HG02571 (cell line): ENCODE results near the gene CIT.

ENCODE experiments used
- ATAC-seq: cut with Tn5 transposase; IDR thresholded peaks from one replicate; pipeline ENCODE4 v1.9.1; 2021; ENCODE audit warnings: mild to moderate bottlenecking, moderate library complexity; ENCODE audit not compliant: unreplicated experiment

CIT gene

DNA sequence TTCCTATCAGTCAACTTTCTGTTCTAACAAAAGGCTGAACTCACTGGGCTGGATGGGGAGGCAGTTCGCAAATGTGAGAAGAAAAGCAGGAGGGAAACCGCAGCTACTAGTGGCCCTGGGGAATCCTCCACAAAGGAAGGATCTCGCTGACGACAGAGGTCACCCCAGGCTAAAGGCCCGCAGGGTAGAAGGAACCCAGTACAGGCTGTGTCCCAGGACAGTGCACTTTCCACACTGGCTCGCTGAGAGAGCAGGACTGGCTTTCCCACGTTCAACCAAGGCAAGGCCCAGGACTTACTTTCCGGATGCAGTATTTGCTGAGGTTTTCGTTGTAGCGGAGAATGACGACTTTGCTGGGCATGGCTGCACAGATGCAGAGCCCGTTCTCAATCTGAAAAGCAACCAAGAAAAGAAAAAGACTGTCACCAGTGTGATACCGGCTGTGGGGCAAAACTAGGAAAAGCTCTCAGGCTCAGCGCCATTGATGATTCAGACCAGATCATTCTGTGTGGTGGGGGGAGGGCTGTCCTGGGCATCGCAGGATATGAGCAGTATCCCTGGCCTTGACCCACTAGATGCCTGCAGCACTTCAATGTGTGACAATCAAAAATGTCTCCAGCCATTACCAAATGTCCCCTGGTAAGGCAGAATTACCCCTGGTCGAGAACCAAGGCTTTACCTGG lies 172.9 kb downstream of the CIT start:
- ATAC-seq = no peak

DNA sequence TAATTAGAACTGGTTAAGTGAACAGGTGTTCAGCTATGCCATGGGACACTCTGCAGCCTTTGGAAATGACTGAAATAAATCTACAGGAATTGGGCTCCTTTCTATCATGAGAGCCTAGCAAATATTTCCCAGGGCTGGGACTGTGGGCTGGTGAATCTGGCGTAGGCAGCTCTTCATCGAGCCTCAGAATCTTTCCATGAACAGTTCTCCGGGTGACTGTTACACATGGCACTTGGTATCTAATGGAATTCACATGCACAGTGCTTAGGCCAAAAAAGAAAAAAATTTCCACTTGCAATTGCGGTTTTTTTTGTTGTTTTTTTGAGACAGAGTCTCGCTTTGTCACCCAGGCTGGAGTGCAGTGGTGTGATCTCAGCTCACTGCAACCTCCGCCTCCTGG lies 177.0 kb downstream of the CIT start:
- no peak for ATAC-seq

DNA sequence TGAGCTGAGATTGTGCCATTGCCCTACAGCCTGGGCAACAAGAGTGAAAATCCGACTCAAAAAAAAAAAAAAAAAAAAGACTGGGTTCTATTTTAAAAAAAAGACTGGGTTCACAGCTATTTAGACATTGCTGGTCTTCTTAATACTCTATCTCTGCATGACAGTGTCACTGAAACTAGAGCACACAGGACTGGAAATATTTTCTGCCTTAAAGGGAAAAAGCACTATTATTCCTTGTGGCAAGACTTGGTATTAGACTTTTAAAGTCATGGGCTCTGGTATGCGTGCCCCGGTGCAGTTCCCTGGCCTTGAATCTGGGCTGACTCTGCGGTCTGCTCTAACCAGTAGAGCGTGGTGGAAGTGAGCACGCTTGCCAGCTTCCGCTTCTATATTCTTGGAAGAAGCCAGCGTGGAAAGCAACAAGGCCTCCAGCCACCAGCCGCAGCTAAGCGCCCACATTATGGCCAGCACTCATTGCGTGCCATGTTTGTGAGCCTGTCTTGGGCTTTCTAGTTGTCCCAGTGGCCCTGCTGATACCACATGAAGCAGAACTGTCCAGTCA lies 177.8 kb downstream of the CIT start:
- ATAC-seq = no peak

DNA sequence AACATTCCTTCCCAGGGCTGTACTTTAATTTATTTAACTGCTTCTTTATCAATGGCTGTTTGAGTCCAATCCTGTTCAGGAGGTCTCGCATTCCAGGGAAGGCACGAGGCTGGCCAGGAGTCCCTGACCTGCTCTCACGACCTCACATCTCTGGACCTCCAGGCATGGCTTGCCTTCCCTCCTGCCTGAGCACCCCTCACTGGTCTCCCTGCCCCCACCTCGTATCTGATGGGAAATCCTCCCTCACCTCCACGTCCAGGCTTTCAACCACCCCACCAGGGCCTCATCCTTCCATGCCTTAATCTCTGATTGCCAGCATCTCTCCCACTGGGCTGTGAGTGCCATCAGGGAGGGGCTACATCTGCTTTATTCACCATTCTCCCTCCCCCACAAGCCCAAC lies 180.2 kb downstream of the CIT start:
- no peak for ATAC-seq

DNA sequence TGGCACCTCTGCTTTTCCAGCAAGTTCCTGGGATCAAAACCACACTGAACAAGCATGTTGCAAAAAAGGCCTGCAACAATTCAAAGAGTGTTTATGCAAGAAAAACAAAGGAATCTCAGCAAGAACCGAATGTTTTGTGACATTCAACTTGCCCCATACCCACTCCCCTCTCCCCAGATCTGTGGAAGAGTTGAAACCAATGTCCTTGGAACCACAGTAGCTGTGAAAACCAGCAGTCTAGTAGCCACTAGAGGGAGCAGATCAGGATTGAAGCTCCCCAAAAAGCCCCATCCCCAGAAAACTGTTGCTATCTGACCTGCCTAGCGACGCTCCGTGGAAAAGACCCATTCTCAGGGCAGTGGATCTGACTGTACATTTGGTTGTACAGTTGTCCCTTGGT lies 182.1 kb downstream of the CIT start:
- ATAC-seq = no peak

DNA sequence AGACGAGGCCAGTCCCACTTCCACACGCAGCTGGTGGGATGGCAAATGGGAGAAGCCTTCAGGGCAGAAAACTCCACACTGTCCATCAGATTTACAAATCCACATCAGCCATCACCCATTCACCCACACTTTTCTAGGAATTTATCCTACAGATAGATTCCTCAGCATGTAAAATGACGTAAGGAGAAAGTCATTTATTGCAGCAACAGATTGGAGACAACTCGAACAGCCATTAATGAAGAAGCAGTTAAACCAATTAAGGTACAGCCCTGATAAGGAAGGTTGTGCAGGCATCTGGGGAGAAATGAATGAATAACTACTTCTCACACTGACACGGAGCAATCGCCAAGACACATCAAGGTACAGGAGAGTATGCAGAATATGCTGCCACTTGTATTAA lies 183.0 kb downstream of the CIT start:
- ATAC-seq = no peak

DNA sequence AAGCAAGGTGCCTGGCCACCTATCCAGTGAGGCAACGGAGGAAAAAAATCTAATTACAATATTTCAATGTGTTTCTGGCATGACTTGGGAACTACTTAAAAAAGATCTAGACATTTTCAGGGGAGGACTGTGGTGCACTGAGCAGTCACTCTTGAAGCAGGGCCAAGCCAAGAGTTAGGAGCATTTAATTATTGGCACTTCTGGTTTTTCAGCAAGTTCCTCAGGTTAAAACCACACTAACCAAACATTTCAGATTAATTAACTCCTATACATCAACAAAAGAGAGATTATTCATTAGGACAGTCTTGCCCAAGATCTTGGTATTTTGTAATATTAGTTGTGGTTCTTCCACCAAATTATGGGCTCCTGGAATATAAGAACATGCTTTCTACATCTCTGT lies 183.6 kb downstream of the CIT start:
- ATAC-seq = no peak

DNA sequence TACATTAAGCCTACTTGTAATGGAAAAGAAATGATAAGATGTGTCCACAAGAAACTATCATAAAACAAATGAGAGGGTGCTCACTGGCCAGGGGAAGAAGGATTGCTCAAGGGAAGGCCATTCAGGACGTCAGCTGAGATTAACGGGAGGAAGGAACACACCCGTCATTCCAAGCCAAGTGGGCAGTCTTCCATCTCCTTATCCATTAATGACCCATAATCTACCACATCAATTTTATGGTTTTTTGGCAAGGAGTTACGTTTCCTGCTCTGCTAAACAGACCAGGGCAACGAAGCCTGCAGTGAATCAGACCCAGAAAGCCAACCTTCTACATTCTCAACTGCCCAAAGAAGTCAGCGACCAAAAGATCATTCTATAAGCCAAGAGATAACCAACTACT lies 184.1 kb downstream of the CIT start:
- no peak for ATAC-seq

DNA sequence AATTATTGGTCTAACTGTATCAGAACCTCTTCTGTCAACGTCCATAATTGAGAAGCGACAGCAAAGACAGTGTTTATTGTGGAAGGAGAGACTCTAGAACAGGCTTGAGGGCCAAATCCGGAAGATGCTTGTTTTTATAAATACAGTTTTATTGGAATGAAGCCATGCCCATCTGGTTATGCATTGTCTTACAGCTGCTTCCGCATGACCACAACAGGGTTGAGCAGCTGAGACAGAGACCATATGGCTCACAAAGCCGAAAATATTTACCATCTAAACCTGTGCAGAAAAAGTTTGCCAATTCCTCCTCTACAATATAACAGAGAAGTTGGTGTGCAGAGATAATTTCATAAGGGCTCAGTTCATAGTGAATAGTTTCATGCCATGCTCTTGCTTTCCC lies 184.7 kb downstream of the CIT start:
- no peak for ATAC-seq

DNA sequence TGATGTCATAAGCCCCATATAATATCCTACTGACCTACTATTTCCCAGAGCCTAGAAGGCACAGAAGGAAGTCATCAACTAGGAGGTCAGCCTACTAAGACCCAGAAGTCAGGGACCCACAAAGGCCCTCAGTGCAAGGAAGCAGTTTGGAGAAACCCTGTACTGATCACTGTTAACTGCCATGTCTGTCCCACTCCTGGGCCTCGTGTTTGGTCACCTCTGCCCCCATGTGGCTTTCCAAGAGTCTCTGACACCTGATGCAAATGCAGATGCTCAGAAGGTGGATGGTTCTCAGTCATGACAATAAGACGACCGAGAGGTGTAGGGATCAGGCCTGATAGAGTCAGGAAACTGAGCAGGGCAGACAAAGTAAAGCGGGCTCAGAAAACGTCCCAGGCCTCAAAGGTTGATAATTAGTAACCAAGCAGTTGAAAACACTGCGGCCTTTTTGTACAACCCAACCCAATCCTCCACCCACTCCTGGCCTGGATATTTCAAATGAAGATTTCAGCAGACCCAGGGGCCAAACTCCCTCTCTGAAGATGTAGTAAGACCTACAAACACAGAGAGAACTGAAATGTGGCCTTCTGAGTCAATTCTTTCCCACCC lies 185.8 kb downstream of the CIT start:
- ATAC-seq = no peak

DNA sequence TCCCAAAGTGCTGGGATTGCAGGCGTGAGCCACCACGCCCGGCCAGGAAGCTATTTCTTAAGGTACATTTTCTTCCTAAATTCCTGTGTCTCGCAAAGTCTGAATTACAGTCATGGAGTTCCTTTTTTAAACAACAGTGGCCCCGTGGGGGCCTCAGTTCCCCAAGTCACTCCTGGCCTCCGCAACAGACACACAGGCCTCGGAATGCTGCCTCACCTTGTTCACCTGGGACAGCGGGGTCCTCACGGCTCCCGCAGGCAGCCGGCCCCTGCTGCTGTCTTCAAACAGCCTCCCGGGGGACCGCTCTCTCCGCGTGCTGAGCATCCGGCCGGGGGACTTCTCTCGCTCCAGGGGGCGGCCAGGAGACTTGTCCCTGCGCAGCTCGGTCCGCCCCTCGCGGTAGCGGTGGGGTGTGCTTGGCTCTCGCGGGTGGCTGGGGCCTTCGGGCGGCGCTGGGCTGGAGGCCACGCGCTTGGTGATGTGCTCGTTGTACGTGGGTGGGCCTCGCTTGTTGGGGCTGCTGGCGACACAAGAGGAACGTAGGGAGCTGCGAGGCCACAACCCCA lies 187.1 kb downstream of the CIT start:
- no peak for ATAC-seq

DNA sequence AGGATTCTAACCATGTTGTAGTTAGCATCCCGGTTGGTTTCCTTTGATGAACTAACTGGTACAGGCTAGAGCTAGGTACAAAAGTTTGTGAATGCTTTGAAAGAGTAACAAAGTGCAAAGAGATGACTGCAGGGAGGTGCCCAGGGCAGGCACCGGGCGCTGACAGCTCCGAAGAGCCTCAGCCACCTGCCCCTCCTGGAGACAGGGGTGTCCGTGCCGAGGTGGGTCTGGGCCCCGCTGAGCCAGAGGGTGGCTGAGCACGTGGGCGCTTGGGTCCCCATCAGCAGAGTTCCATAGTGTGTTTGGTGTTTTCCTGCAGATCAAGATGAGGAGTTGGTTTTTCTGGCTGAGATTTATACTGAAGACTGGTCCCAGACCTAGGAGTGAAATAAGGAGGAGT lies 189.2 kb downstream of the CIT start:
- ATAC-seq = no peak

DNA sequence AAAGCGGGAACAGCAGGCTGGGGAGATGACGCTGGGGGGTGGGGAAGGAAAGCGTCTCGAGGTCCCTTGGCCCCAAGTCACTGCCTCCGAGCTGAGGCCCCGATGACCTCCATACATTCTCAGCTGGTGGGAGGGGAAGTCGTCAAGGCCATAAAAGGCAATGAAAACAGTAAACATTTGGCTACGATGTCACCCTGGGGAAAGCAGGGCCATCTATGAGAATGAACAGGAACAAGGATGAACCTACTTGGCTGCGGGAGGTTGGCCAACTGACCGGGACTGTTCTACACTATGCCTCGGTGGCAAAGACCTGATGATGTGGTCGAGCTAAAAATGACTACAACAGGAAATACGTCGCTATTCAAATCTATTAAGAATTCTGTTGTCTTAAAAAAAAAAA lies 189.7 kb downstream of the CIT start:
- no peak for ATAC-seq

DNA sequence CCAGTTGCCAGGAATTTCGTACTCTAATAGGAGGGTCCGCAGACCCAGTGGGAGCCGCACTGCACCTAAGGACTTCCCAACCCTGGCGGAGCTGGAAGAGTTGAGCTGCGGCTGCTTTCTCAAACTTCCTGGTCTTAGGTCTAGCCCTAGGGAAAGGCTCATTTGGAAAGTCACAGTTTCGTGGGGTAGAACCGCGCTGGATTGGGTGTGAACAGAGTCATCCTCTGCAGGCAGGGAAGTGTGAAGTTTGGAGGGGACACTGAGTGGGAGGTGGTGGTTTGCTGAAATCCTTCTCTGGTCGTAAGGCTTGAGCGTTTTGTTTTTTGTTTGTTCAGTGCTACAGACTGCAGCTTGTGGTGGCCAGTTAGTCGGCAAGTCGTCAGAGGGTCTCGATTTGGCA lies 190.3 kb downstream of the CIT start:
- no peak for ATAC-seq

DNA sequence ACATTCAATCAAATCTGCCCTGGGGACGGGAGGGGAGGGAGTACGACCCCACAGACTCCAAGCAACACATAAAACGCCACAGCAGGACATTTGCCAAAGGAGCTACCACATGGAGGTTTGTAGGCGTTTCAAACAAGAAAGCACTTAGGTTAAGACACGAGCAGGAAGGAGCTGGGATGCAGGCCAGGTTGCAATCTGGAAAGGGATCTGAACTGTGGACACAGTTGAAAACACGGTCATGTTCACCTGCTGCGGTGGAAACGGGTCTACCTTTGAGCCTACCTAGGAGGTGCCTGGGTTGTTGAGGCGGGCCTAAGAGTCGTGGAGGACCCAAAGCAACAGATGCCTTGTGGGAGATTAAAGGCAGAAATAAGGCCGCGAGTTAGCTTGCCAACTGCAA lies 190.8 kb downstream of the CIT start:
- ATAC-seq = no peak

DNA sequence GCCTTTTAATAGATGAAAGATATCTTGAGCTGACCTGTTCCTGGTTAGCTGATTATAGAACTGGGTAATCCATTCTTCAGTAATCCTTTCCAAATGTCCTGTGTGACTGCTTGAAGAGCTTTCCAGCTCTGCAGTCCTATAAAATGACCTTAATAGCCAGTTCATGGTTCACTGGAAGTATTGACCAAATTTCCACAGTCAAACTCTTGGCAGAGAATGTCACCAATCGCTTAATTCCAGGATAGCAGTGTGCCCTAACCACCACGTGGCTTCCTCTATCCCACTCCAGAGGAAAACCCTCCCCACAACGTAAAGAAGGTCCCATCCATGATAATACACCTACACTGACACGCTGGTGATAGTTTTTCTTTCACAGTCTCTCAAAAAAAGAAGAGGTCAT lies 191.7 kb downstream of the CIT start:
- ATAC-seq = no peak

DNA sequence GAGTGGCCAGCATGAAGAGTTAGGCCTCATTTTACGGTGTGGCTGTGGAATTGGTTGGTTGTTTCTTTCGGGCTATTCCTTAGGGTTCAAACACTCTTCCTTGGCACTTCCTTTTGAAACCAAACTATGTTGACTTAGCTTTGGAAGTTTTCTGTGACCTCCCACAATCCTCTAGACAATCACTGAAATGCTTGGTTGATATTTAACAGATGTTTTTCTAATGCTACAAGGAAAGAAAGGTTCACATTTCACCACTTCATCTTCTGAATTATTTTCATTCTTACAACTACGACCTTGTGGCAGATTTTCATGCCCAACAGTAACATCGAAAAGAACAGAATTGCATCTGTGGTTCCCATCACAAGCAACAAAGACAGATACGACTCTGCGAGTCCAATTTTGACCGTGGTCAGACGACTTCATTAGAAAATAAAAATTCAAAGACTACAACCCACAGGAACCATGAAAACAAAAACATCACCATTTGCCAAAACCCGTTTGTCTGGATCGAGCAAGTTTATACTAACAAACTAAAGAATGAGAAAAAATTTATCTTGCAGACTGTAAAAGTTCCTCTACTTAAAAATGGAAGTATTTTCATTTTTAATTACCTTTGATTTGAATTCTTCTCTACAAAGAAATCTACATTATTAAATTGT lies 192.3 kb downstream of the CIT start:
- ATAC-seq = no peak

DNA sequence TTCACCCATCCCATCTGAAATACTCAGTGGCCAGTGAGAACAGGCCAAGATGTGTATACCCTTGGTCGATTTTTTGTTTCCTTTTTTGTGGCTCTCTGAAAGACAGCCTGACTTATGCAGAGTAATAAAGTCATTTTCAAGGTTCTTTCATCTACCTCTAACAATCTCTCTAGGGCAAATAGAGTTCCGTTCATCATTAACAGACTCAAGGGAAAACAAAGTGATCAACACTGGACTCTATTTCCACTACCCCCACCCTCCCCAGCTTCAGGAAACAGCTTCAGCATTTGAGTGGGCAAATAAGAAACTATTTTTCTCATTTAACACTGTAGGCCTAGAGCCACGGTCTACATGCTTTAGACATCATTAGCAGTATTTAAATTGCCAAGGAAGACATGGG lies 193.3 kb downstream of the CIT start:
- no peak for ATAC-seq

DNA sequence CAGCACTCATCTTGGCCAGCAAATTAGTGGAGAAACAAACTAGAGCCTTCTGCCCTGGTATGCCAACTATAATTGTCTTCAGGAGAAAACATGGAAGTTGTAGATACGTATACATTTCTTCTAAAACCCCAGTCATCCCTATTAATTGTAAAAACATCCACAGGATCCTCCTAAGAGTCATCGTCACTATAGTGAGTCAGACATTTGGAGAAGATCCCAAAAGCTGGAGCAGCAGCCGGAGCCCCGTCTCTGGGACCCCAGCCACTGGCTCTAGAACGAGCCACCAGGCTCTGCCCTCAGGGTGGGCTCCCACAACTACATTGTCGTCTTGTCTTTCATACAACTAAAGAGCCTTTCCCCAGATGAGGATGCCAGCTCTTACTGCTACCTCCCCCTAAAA lies 193.7 kb downstream of the CIT start:
- no peak for ATAC-seq

DNA sequence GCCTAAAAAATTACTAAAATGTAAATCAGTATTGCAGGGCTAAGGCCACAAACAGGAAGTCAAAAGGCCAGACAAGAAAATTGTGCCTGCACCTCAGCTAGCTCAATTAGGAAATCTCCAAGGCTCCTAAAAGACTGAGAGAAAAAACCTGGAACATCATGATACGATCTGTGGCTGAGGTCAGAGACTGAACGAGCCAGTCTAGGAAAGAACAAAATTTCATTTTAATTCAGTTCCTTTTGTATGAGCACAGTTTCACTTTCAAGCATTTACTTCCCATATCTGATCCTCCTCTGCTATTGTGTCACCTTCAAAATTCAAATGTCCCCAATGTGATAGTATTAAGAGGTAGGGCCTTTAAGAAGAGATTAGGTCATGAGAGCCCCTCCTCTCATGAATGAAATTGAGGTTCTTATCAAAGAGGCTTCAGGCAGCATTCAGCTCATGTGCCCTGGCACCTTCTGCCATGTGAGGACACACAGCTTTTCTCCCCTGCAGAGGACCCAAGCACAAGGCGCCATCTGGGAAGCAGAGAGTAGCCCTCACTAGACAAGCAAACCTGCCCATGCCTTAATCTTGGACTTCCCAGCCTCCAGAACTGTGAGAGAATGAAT lies 194.4 kb downstream of the CIT start:
- no peak for ATAC-seq
